ENCODE measurements around the gene PITX1.
"Not testable (repeated sequence)": the region's sequence is repeated elsewhere in the genome, so short reads cannot be mapped to it uniquely, and the experiment has no call there.

PITX1 gene

DNA sequence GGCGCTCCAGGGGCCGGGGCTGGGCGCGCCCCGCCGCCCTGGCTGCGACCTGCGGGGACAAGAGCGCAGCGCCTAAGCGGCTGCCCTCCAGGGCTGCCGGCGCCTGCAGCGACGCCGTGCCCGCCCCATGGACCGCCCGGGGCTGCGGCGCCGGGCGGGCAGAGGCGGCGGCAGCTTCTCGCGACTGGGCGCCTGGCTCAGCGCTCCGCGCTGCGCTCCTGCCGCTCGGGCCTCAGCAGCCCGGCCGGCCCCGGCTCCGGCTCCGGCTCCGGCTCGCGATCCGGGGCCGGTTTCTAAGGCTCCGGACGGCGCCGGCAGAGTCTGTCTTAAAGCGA, at the start of gene PITX1:
Gene PITX1, minus strand, starts transcription at position 328 of the 335 bp plus-strand sequence. CDS start 347 bp downstream, outside the sequence.
- peaks cover 98% of the 10 kb centered on the region for H3K27me3 ChIP-seq (ENCODE audit: control insufficient read depth, insufficient read depth, low read length)

GRCh38 chr5:135083334-135083733, 49.3 kb upstream of the PITX1 start:
- not testable (repeated sequence) for H3K9me3 ChIP-seq (ENCODE audit: control insufficient read depth, insufficient read depth, low read length); H3K4me3 ChIP-seq (ENCODE audit: low read depth, low read length); H3K27me3 ChIP-seq (ENCODE audit: control insufficient read depth, insufficient read depth, low read length); H3K36me3 ChIP-seq (ENCODE audit: control insufficient read depth, insufficient read depth, low read length); H3K4me1 ChIP-seq (ENCODE audit: control insufficient read depth, insufficient read depth, low read length); H3K27ac ChIP-seq (ENCODE audit: low read depth, low read length); H3K9ac ChIP-seq (ENCODE audit: low read depth, low read length)

More for the DNA sequence above, at the start of gene PITX1:
- H3K36me3 ChIP-seq (ENCODE audit: control insufficient read depth, insufficient read depth, low read length), result no peaks in the 10 kb centered on the region
- H3K27ac ChIP-seq (ENCODE audit: low read depth, low read length), result no peak within 1 kb of the TSS
- no peaks in the 10 kb centered on the region for H3K9me3 ChIP-seq (ENCODE audit: control insufficient read depth, insufficient read depth, low read length)
- H3K4me3 ChIP-seq (ENCODE audit: low read depth, low read length), result peak within 1 kb of the TSS; percentile 47
- peaks cover 25% of the 10 kb centered on the region for H3K4me1 ChIP-seq (ENCODE audit: control insufficient read depth, insufficient read depth, low read length)
- H3K9ac ChIP-seq (ENCODE audit: low read depth, low read length), result no peak within 1 kb of the TSS

- H3K4me1 ChIP-seq (ENCODE audit: control insufficient read depth, insufficient read depth, low read length), result no peaks in the 10 kb centered on the region
- H3K27ac ChIP-seq (ENCODE audit: low read depth, low read length), result no peak overlapping the region
- no peaks in the 10 kb centered on the region for H3K9me3 ChIP-seq (ENCODE audit: control insufficient read depth, insufficient read depth, low read length)
- no peaks in the 10 kb centered on the region for H3K36me3 ChIP-seq (ENCODE audit: control insufficient read depth, insufficient read depth, low read length)
- no peak overlapping the region for H3K9ac ChIP-seq (ENCODE audit: low read depth, low read length)
- peaks cover 8% of the 10 kb centered on the region for H3K27me3 ChIP-seq (ENCODE audit: control insufficient read depth, insufficient read depth, low read length)
- no peak overlapping the region for H3K4me3 ChIP-seq (ENCODE audit: low read depth, low read length)
Observed at GRCh38 chr5:135081240-135081639, 47.2 kb upstream of the PITX1 start.

DNA sequence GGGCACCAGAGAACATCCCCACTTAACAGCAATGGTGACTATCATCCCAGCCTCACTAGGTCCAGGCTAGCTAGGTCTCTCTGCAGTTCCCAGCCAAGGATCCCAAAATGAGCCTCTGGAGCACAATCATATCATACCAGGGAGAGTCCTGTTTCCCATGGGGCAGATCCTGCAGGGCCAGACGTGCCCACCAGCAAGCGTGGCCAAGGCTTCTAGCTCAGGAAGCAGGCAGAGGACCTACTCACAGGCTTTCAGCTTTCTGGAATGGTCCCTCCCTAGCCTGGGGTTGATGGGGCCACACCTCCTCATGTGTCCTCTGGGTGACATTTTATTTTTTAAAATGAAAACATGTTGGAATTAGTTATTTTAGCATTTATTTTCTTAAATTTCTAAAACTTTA, 45.7 kb upstream of the PITX1 start:
- H3K36me3 ChIP-seq (ENCODE audit: control insufficient read depth, insufficient read depth, low read length), result no peaks in the 10 kb centered on the region
- no peak overlapping the region for H3K4me3 ChIP-seq (ENCODE audit: low read depth, low read length)
- H3K27me3 ChIP-seq (ENCODE audit: control insufficient read depth, insufficient read depth, low read length), result peaks cover 16% of the 10 kb centered on the region
- no peaks in the 10 kb centered on the region for H3K9me3 ChIP-seq (ENCODE audit: control insufficient read depth, insufficient read depth, low read length)
- H3K4me1 ChIP-seq (ENCODE audit: control insufficient read depth, insufficient read depth, low read length), result no peaks in the 10 kb centered on the region
- H3K9ac ChIP-seq (ENCODE audit: low read depth, low read length), result no peak overlapping the region
- no peak overlapping the region for H3K27ac ChIP-seq (ENCODE audit: low read depth, low read length)

- H3K4me1 ChIP-seq (ENCODE audit: control insufficient read depth, insufficient read depth, low read length), result no peaks in the 10 kb centered on the region
- no peak overlapping the region for H3K4me3 ChIP-seq (ENCODE audit: low read depth, low read length)
Observed at GRCh38 chr5:135079099-135079681, 45.2 kb upstream of the PITX1 start.

DNA sequence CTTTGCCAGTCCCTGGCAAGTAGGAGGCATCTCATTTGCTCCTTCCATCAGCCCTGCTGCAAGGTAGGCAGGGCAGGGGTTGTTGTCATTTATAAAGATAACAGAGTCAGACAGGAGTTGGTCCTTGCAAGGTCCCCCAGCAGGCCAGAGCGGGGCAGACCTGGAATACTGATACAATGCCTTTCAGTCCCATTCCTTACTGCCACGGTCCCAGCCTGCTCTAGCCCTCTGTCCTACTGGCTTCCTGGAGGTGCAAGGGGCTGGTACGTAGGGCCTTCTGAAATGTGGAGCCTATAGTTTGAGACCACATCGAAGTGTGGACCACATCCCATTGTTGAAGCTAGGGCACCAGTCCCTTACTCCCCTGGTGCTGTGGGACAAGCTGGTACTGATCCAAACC, 42.8 kb upstream of the PITX1 start:
- Histone ChIP-seq H3K36me3 (ENCODE audit: control insufficient read depth, insufficient read depth, low read length) (no peaks in the 10 kb centered on the region), H3K9me3 (ENCODE audit: control insufficient read depth, insufficient read depth, low read length) (no peaks in the 10 kb centered on the region), H3K4me3 (ENCODE audit: low read depth, low read length) (no peak overlapping the region), H3K9ac (ENCODE audit: low read depth, low read length) (no peak overlapping the region), H3K27ac (ENCODE audit: low read depth, low read length) (no peak overlapping the region), H3K27me3 (ENCODE audit: control insufficient read depth, insufficient read depth, low read length) (peaks cover 43% of the 10 kb centered on the region), H3K4me1 (ENCODE audit: control insufficient read depth, insufficient read depth, low read length) (peaks cover 11% of the 10 kb centered on the region; the same call in 1 of the 2 replicates)

More at GRCh38 chr5:135079099-135079681, 45.2 kb upstream of the PITX1 start:
- H3K9me3 ChIP-seq (ENCODE audit: control insufficient read depth, insufficient read depth, low read length), result no peaks in the 10 kb centered on the region
- peaks cover 22% of the 10 kb centered on the region for H3K27me3 ChIP-seq (ENCODE audit: control insufficient read depth, insufficient read depth, low read length)
- H3K36me3 ChIP-seq (ENCODE audit: control insufficient read depth, insufficient read depth, low read length), result no peaks in the 10 kb centered on the region
- H3K27ac ChIP-seq (ENCODE audit: low read depth, low read length), result no peak overlapping the region
- H3K9ac ChIP-seq (ENCODE audit: low read depth, low read length), result no peak overlapping the region

GRCh38 chr5:135076051-135076491, 42.0 kb upstream of the PITX1 start:
- no peaks in the 10 kb centered on the region for H3K36me3 ChIP-seq (ENCODE audit: control insufficient read depth, insufficient read depth, low read length)
- no peak overlapping the region for H3K9ac ChIP-seq (ENCODE audit: low read depth, low read length)
- H3K4me1 ChIP-seq (ENCODE audit: control insufficient read depth, insufficient read depth, low read length), result peaks cover 11% of the 10 kb centered on the region; the same call in 1 of the 2 replicates
- no peak overlapping the region for H3K4me3 ChIP-seq (ENCODE audit: low read depth, low read length)
- H3K27me3 ChIP-seq (ENCODE audit: control insufficient read depth, insufficient read depth, low read length), result peaks cover 51% of the 10 kb centered on the region
- H3K27ac ChIP-seq (ENCODE audit: low read depth, low read length), result no peak overlapping the region
- no peaks in the 10 kb centered on the region for H3K9me3 ChIP-seq (ENCODE audit: control insufficient read depth, insufficient read depth, low read length)

DNA sequence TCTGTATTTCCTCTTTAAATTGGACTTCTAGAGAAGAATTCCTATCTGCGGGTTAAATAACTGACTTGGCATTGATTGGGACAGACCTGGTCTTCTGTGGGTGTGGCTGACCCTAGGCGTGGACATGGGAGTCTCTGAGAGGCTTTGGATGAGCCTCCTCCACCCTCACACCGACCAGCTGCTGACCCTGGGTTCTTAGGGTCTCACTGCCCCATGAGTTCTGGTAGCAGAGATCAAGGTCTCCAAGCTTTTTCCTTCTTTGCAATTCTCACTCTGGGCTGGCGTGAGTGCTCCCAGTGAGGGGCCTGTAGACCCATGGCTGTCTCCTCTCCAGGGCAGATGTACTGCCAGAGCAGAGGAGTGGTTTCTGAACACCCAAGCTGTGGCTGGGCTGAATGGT, 41.6 kb upstream of the PITX1 start:
- peaks cover 11% of the 10 kb centered on the region; the same call in 1 of the 2 replicates for H3K4me1 ChIP-seq (ENCODE audit: control insufficient read depth, insufficient read depth, low read length)
- H3K27me3 ChIP-seq (ENCODE audit: control insufficient read depth, insufficient read depth, low read length), result peaks cover 55% of the 10 kb centered on the region
- H3K36me3 ChIP-seq (ENCODE audit: control insufficient read depth, insufficient read depth, low read length), result no peaks in the 10 kb centered on the region
- H3K27ac ChIP-seq (ENCODE audit: low read depth, low read length), result no peak overlapping the region
- no peak overlapping the region for H3K9ac ChIP-seq (ENCODE audit: low read depth, low read length)
- no peak overlapping the region for H3K4me3 ChIP-seq (ENCODE audit: low read depth, low read length)
- no peaks in the 10 kb centered on the region for H3K9me3 ChIP-seq (ENCODE audit: control insufficient read depth, insufficient read depth, low read length)

GRCh38 chr5:135073761-135074345, 39.8 kb upstream of the PITX1 start:
- Histone ChIP-seq H3K9me3 (ENCODE audit: control insufficient read depth, insufficient read depth, low read length) (no peaks in the 10 kb centered on the region), H3K4me3 (ENCODE audit: low read depth, low read length) (no peak overlapping the region), H3K27ac (ENCODE audit: low read depth, low read length) (no peak overlapping the region), H3K27me3 (ENCODE audit: control insufficient read depth, insufficient read depth, low read length) (peaks cover 71% of the 10 kb centered on the region), H3K36me3 (ENCODE audit: control insufficient read depth, insufficient read depth, low read length) (no peaks in the 10 kb centered on the region), H3K9ac (ENCODE audit: low read depth, low read length) (no peak overlapping the region), H3K4me1 (ENCODE audit: control insufficient read depth, insufficient read depth, low read length) (peaks cover 11% of the 10 kb centered on the region; the same call in 1 of the 2 replicates)

GRCh38 chr5:135072387-135073281, 38.6 kb upstream of the PITX1 start:
- Histone ChIP-seq H3K27me3 (ENCODE audit: control insufficient read depth, insufficient read depth, low read length) (peaks cover 79% of the 10 kb centered on the region), H3K9ac (ENCODE audit: low read depth, low read length) (no peak overlapping the region), H3K27ac (ENCODE audit: low read depth, low read length) (no peak overlapping the region), H3K4me1 (ENCODE audit: control insufficient read depth, insufficient read depth, low read length) (peaks cover 11% of the 10 kb centered on the region; the same call in 1 of the 2 replicates), H3K9me3 (ENCODE audit: control insufficient read depth, insufficient read depth, low read length) (no peaks in the 10 kb centered on the region), H3K4me3 (ENCODE audit: low read depth, low read length) (no peak overlapping the region), H3K36me3 (ENCODE audit: control insufficient read depth, insufficient read depth, low read length) (no peaks in the 10 kb centered on the region)

GRCh38 chr5:135071311-135071710, 37.3 kb upstream of the PITX1 start:
- no peak overlapping the region for H3K9ac ChIP-seq (ENCODE audit: low read depth, low read length)
- H3K9me3 ChIP-seq (ENCODE audit: control insufficient read depth, insufficient read depth, low read length), result no peaks in the 10 kb centered on the region
- H3K36me3 ChIP-seq (ENCODE audit: control insufficient read depth, insufficient read depth, low read length), result no peaks in the 10 kb centered on the region
- H3K4me1 ChIP-seq (ENCODE audit: control insufficient read depth, insufficient read depth, low read length), result peaks cover 11% of the 10 kb centered on the region; the same call in 1 of the 2 replicates
- no peak overlapping the region for H3K4me3 ChIP-seq (ENCODE audit: low read depth, low read length)
- H3K27me3 ChIP-seq (ENCODE audit: control insufficient read depth, insufficient read depth, low read length), result peaks cover 85% of the 10 kb centered on the region
- H3K27ac ChIP-seq (ENCODE audit: low read depth, low read length), result no peak overlapping the region
